ENCODE measurements around the gene PRICKLE2.

DNA sequence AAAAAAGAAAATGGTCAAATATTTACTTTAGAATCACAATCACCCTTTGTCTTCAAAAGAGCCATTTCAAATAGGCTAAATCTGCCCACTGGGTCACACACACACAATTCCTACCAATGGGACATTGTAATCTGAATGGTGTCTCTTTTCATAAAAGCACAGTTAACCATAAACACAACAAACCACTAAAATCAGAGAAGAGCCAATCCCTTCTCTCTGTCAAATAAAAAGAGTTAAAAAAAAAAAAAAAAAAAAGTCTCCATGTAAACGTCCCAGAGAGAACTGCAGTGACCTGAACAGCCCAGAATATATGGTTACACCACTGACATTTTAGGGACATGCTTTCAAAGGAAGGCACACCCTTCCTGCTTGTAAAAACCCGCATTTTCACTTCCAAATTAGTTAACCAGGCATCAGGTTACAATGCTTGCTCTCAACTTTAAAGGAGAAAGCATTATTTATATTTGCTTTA lies 63.7 kb downstream of the PRICKLE2 start:
- TF ChIP-seq POLR2A (IDR thresholded peaks at IDR 0.05), result no peak
- TF ChIP-seq, protein P1, sequence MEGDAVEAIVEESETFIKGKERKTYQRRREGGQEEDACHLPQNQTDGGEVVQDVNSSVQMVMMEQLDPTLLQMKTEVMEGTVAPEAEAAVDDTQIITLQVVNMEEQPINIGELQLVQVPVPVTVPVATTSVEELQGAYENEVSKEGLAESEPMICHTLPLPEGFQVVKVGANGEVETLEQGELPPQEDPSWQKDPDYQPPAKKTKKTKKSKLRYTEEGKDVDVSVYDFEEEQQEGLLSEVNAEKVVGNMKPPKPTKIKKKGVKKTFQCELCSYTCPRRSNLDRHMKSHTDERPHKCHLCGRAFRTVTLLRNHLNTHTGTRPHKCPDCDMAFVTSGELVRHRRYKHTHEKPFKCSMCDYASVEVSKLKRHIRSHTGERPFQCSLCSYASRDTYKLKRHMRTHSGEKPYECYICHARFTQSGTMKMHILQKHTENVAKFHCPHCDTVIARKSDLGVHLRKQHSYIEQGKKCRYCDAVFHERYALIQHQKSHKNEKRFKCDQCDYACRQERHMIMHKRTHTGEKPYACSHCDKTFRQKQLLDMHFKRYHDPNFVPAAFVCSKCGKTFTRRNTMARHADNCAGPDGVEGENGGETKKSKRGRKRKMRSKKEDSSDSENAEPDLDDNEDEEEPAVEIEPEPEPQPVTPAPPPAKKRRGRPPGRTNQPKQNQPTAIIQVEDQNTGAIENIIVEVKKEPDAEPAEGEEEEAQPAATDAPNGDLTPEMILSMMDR (IDR thresholded peaks at IDR 0.05), result no peak
